Activated CD4-positive, alpha-beta memory T cell treated with anti-CD3 and anti-CD28 coated beads, Interleukin-2, amount 10 ng/mL, durations not matched to agents 7 days and 5 days (primary cell): Measurements from ENCODE around the gene C1orf198. TPM values are rescaled to one million over a fixed set of nuclear protein-coding genes. Genes with fewer than 3 reads are reported as not detected.

ENCODE experiments used
- CTCF ChIA-PET: fragments of 350-600 bp; sonication (Branson Sonifier 250); formaldehyde crosslinking; loops from one replicate; lab custom pipeline; 2021; ENCODE audit warnings: antibody characterized with exemption, inconsistent platforms; lab: Charles Lee
- POLR2A ChIA-PET: fragments of 350-600 bp; sonication (Branson Sonifier 250); formaldehyde crosslinking; loops from one replicate; lab custom pipeline; 2021; ENCODE audit warnings: antibody characterized with exemption; lab: Charles Lee
- DNase-seq: peaks from one replicate; pipeline ENCODE4 v3.0.0-alpha.2; 2020
- H3K27ac Mint-ChIP-seq: one replicate; pipeline ENCODE4 v1.8.0; 2021; ENCODE audit warnings: mild to moderate bottlenecking, mixed read lengths
- H3K27me3 Mint-ChIP-seq: one replicate; pipeline ENCODE4 v1.8.0; 2021; ENCODE audit warnings: mixed read lengths
- H3K36me3 Mint-ChIP-seq: one replicate; pipeline ENCODE4 v1.8.0; 2021; ENCODE audit warnings: low read depth, mixed read lengths
- H3K4me1 Mint-ChIP-seq: one replicate; pipeline ENCODE4 v1.8.0; 2021; ENCODE audit warnings: mixed read lengths
- H3K4me3 Mint-ChIP-seq: one replicate; pipeline ENCODE4 v1.8.0; 2021; ENCODE audit warnings: mild to moderate bottlenecking, mixed read lengths
- H3K9me3 Mint-ChIP-seq: one replicate; pipeline ENCODE4 v1.8.0; 2021; ENCODE audit warnings: mixed read lengths
- total RNA-seq, 2 experiments: library from RNA; stranded (reverse); gene quantifications; one replicate each; pipeline ENCODE4 v1.2.3, GENCODE V29; 2021

The C1orf198 gene
- 1 to 10 TPM; 1.7 TPM for total RNA-seq

- Mint-ChIP-seq H3K27ac (no peak within 1 kb of the TSS), H3K4me3 (peak within 1 kb of the TSS; percentile 76), H3K4me1 (peaks cover 20% of the 10 kb centered on the region), H3K27me3 (peaks cover 33% of the 10 kb centered on the region), H3K36me3 (no peaks in the 10 kb centered on the region), H3K9me3 (no peaks in the 10 kb centered on the region)
- peak; percentile 73 for DNase-seq
- ChIA-PET CTCF (interaction anchor here (0.7 kb wide), 1 partner anchor 40 kb away, joined by 4 read pairs; no protein-coding TSS in a partner anchor), POLR2A (no interaction called here)
Measured at GRCh38 chr1:230867903-230868735, at the start of gene C1orf198. Gene C1orf198, minus strand, starts transcription at chr1:230868521. Its CDS starts 9 bp downstream, at chr1:230868512.

DNA sequence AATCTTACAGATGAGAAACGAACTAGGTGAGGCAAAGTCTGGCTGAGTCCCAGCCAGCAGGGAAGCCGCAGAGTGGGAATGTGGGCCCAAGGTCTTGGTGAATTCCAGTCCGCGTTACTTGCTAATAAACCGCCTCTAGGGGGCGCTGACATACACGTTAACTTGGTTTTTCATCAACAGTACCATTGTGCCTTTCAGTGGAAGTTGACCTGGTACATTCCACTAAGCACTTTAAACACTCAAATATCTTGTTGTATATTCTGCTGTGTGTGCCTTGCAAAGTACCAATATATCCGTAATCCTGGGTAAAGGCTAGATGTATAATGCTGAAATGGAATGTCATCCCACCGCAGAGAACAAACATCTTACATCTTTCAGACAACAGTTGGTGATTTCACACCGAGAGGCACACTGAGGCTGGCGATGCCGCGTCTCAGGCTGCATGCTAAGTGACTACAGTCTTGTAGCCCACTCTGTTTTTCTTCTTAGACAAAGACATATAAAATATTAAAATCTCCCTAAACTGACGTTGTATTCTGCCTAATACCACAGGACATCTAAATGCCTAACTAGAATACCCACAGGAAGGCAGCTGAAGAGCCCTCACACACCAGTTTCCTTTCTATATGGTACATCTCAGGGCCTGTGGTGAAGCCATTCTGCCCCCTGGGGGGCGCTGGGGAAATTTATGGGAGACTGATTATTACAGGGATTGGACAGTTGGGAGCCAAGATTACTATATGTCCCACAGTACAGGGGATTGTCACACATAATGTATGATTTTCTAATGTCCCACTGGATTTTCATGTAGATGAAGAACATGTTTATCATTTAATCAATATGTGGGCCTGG lies 49.2 kb upstream of the C1orf198 start:
- H3K4me1 Mint-ChIP-seq: peaks cover 3% of the 10 kb centered on the region
- H3K9me3 Mint-ChIP-seq: no peaks in the 10 kb centered on the region
- H3K27me3 Mint-ChIP-seq: no peaks in the 10 kb centered on the region
- no peak overlapping the region for H3K27ac Mint-ChIP-seq
- H3K4me3 Mint-ChIP-seq: no peak overlapping the region
- ChIA-PET POLR2A (interaction anchor here (1.1 kb wide), 1 partner anchor 55 kb away, joined by 3 read pairs; no protein-coding TSS in a partner anchor), CTCF (interaction anchor here (0.6 to 3.0 kb wide), 11 partner anchors 8 to 293 kb away, joined by 3 to 12 read pairs (median 3); no protein-coding TSS in a partner anchor)
- DNase-seq: peak; percentile 76
- H3K36me3 Mint-ChIP-seq: peaks cover 55% of the 10 kb centered on the region

- Mint-ChIP-seq H3K4me3 (no peak overlapping the region), H3K4me1 (peaks cover 3% of the 10 kb centered on the region), H3K27me3 (no peaks in the 10 kb centered on the region), H3K36me3 (peaks cover 54% of the 10 kb centered on the region), H3K9me3 (no peaks in the 10 kb centered on the region), H3K27ac (no peak overlapping the region)
- DNase-seq: no peak
- ChIA-PET CTCF (interaction anchor here (0.9 to 1.7 kb wide), 9 partner anchors 9 to 294 kb away, joined by 3 to 4 read pairs (median 3); no protein-coding TSS in a partner anchor), POLR2A (interaction anchor here (0.6 kb wide), 1 partner anchor 76 kb away, joined by 3 read pairs; no protein-coding TSS in a partner anchor)
Measured at GRCh38 chr1:230916587-230917283, 48.4 kb upstream of the C1orf198 start.

DNA sequence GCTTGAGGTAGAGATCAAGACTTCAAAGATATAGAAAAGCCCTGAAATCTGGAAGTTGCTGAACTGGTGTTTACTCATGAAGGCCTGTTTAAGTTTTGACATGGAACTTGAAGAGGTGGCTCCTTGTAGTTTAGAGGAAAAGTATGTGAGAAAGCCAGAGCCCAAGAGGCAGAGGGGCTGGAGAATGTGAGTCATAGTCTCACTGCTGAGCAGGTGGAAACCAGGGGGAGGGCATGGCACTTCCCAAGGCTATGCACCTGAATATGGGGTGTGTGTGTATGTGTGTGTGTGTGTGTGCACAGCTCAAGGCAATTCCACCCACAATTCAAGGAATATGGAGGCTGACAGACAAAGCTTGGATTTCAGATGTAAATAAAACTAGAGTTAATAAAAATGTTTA lies 46.8 kb upstream of the C1orf198 start:
- no peak overlapping the region for H3K4me3 Mint-ChIP-seq
- H3K27ac Mint-ChIP-seq: no peak overlapping the region
- peaks cover 58% of the 10 kb centered on the region for H3K36me3 Mint-ChIP-seq
- ChIA-PET POLR2A (no interaction called here), CTCF (interaction anchor here (1.3 to 2.6 kb wide), 3 partner anchors 177 to 297 kb away, joined by 3 to 7 read pairs (median 4); no protein-coding TSS in a partner anchor)
- DNase-seq: no peak
- no peaks in the 10 kb centered on the region for H3K27me3 Mint-ChIP-seq
- peaks cover 3% of the 10 kb centered on the region for H3K4me1 Mint-ChIP-seq
- no peaks in the 10 kb centered on the region for H3K9me3 Mint-ChIP-seq

- Mint-ChIP-seq H3K27ac (peak overlapping the region; percentile 4), H3K27me3 (no peaks in the 10 kb centered on the region), H3K9me3 (no peaks in the 10 kb centered on the region), H3K36me3 (peaks cover 60% of the 10 kb centered on the region), H3K4me1 (peaks cover 3% of the 10 kb centered on the region), H3K4me3 (no peak overlapping the region)
- POLR2A ChIA-PET: no interaction called here
- DNase-seq: no peak
- CTCF ChIA-PET: interaction anchor here (0.8 to 2.6 kb wide), 2 partner anchors 65 to 179 kb away, joined by 4 to 7 read pairs; partner anchors contain the start of genes ARV1 and TTC13
Measured at GRCh38 chr1:230913496-230913895, 45.2 kb upstream of the C1orf198 start.

- no peak overlapping the region for H3K27ac Mint-ChIP-seq
Measured at GRCh38 chr1:230910755-230911117, 42.4 kb upstream of the C1orf198 start.

DNA sequence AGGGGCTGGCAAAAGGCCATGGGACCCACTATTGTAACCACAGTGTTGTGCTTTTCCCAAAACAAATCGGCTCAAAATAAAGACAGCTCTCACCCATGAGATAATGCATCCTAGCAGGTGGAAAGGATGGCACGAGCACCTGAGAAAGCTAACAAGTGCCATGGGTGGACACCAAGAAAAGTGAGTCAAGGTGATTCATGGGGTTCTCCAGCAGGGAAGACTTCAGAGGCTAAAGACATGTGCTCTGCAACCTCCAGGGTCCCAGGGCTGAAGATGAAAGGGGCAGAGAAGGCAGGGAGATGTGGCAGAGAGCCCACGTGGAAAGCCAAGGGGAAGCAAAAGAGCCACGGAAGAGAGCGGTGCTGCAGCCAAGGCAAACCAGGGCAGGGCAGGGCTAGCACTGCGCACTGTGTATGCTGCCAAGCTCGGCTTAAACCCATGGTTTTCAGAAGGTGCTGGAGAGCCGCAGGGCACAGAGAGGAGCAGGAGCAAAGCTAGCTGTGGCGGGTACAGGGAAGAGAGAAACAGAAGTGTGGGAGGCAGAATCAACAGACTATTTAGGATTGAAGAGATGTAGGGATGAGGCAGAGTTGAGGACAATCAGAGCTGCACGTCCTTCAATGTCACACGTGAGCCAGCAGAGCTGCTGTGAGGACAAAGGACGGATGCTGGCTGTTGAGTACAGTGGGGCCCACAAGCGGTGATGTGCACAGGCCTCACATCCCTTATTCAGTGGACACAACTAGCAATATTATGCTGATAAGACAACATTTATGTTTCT lies 41.8 kb upstream of the C1orf198 start:
- H3K9me3 Mint-ChIP-seq: no peaks in the 10 kb centered on the region

More at GRCh38 chr1:230910755-230911117, 42.4 kb upstream of the C1orf198 start:
- H3K36me3 Mint-ChIP-seq: peaks cover 62% of the 10 kb centered on the region
- peaks cover 2% of the 10 kb centered on the region for H3K4me1 Mint-ChIP-seq
- ChIA-PET POLR2A (interaction anchor here (0.9 kb wide), 1 partner anchor 10 kb away, joined by 4 read pairs; no protein-coding TSS in a partner anchor), CTCF (no interaction called here)
- H3K4me3 Mint-ChIP-seq: no peak overlapping the region
- DNase-seq: no peak
- H3K9me3 Mint-ChIP-seq: no peaks in the 10 kb centered on the region
- no peaks in the 10 kb centered on the region for H3K27me3 Mint-ChIP-seq

GRCh38 chr1:230907472-230908205 lies 39.3 kb upstream of the C1orf198 start:
- ChIA-PET CTCF (interaction anchor here (0.9 kb wide), 1 partner anchor 71 kb away, joined by 3 read pairs; the partner anchor contains the start of genes ARV1 and TTC13), POLR2A (interaction anchor here (1.3 kb wide), 1 partner anchor 14 kb away, joined by 4 read pairs; no protein-coding TSS in a partner anchor)
- DNase-seq: no peak
- H3K27me3 Mint-ChIP-seq: no peaks in the 10 kb centered on the region
- no peaks in the 10 kb centered on the region for H3K9me3 Mint-ChIP-seq
- H3K27ac Mint-ChIP-seq: no peak overlapping the region
- peaks cover 2% of the 10 kb centered on the region for H3K4me1 Mint-ChIP-seq
- peaks cover 63% of the 10 kb centered on the region for H3K36me3 Mint-ChIP-seq
- H3K4me3 Mint-ChIP-seq: no peak overlapping the region

More for the DNA sequence above, 41.8 kb upstream of the C1orf198 start:
- H3K4me3 Mint-ChIP-seq: no peak overlapping the region
- ChIA-PET POLR2A (interaction anchor here (0.9 kb wide), 1 partner anchor 10 kb away, joined by 4 read pairs; no protein-coding TSS in a partner anchor), CTCF (no interaction called here)
- no peak overlapping the region for H3K27ac Mint-ChIP-seq
- no peaks in the 10 kb centered on the region for H3K27me3 Mint-ChIP-seq
- peaks cover 63% of the 10 kb centered on the region for H3K36me3 Mint-ChIP-seq
- H3K4me1 Mint-ChIP-seq: peaks cover 2% of the 10 kb centered on the region
- DNase-seq: no peak

GRCh38 chr1:230906226-230906625 lies 37.9 kb upstream of the C1orf198 start:
- Mint-ChIP-seq H3K4me1 (peaks cover 2% of the 10 kb centered on the region), H3K27me3 (no peaks in the 10 kb centered on the region), H3K27ac (no peak overlapping the region), H3K4me3 (no peak overlapping the region), H3K36me3 (peaks cover 53% of the 10 kb centered on the region), H3K9me3 (no peaks in the 10 kb centered on the region)
- CTCF ChIA-PET: interaction anchor here (1.2 kb wide), 1 partner anchor 10 kb away, joined by 3 read pairs; no protein-coding TSS in a partner anchor
- DNase-seq: no peak
- POLR2A ChIA-PET: no interaction called here

GRCh38 chr1:230905733-230906132 lies 37.4 kb upstream of the C1orf198 start:
- ChIA-PET CTCF (no interaction called here), POLR2A (no interaction called here)
- no peaks in the 10 kb centered on the region for H3K9me3 Mint-ChIP-seq
- no peak overlapping the region for H3K4me3 Mint-ChIP-seq
- H3K4me1 Mint-ChIP-seq: peaks cover 2% of the 10 kb centered on the region
- H3K36me3 Mint-ChIP-seq: peaks cover 48% of the 10 kb centered on the region
- no peak overlapping the region for H3K27ac Mint-ChIP-seq
- DNase-seq: no peak
- no peaks in the 10 kb centered on the region for H3K27me3 Mint-ChIP-seq

- DNase-seq: no peak
- POLR2A ChIA-PET: no interaction called here
- Mint-ChIP-seq H3K27ac (no peak overlapping the region), H3K4me3 (no peak overlapping the region), H3K4me1 (peaks cover 2% of the 10 kb centered on the region), H3K27me3 (no peaks in the 10 kb centered on the region), H3K36me3 (peaks cover 26% of the 10 kb centered on the region), H3K9me3 (no peaks in the 10 kb centered on the region)
- CTCF ChIA-PET: interaction anchor here (0.6 kb wide), 1 partner anchor 303 kb away, joined by 3 read pairs; no protein-coding TSS in a partner anchor
Measured at GRCh38 chr1:230902349-230902923, 34.1 kb upstream of the C1orf198 start.
